Stimulated activated CD8-positive, alpha-beta memory T cell treated with anti-CD3 and anti-CD28 coated beads, Interleukin-7, amount 100 ng/mL, for 48 hours (primary cell): ENCODE data around the gene OR2T3.
"Not testable (repeated sequence)": the region's sequence is repeated elsewhere in the genome, so short reads cannot be mapped to it uniquely, and the experiment has no call there.

Experiments
- DNase-seq, 2 donors: peaks; one replicate each; pipeline ENCODE4 v3.0.0-alpha.2; 2020; ENCODE audit warnings: low read depth in 1 of 2; ENCODE audit errors: extremely low read depth in 1 of 2

OR2T3 gene

DNA sequence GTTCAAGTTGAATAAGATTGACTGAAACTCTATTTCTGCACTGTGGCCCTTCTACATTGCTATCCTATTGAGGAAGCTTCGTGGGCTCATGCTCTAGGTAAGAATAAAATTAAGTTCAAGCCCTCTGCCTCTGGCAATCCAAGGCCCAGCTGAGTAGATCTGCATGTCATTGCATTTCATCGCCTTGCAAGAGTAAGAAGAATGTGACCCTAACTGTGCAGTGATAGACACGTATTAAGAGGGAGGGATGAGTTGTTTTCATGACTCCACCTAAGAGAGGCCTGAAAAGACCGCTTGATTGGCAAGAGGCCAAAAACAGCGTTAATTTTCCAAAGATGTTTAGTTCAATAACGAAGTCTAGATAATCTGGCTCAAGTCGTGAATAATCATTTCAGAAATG lies 14.0 kb upstream of the OR2T3 start:
- DNase-seq: not testable (repeated sequence)

DNA sequence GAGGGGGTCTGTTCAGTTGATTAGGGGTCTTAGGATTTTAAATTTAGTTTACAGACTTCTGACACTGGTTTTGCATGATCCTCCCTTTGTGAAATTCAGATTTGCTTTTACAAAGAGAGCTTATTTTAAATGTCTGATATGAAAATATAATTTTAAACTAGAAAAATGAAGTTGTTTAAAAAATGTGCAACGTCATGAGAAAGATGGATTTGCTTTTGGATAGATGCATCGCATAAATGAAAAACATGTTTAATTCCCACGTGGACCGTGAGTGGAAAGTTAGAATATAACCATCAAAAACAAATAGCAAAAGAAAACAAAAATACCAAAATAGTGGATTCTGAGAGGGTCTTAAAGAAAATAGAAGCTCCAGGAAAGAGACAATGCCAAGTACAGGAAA lies 2.0 kb upstream of the OR2T3 start:
- no peak for DNase-seq

DNA sequence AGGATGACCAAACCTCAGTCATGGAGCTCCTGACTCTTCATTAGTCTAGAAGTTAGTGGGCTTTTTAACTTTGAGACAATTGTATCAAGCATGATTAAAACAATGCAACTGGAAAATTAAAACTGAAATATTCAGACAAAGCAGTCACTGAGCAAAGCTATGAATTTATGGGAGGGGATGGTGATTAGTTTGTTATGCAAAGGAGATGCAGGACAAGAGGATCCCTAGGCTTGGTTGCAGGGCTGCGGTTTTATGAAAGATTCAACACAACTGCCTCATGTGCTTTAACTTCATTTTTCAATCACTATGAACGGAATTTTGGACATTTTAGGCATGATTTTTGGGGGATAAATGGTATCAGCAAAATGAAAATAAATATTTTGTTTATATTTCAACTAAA lies 1.0 kb upstream of the OR2T3 start:
- not testable (repeated sequence) for DNase-seq

DNA sequence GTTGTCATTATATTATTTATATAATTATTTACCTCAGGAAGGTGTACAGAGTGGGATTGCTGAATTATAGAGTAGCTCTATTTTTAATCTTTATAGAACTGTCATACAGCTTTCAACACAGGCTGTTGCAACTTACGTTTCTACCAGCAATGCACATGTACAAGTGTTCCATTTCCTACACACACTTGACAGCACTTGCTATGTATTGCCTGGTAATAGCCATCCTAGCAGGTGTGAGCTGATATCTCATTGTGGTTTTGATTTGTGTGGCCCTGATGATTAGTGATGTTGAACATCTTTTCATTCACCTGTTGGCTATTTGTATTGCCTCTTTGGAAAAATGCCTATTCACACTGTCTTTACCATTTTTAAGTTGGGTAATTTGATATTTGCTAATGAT lies 2.5 kb downstream of the OR2T3 start:
- not testable (repeated sequence) for DNase-seq

DNA sequence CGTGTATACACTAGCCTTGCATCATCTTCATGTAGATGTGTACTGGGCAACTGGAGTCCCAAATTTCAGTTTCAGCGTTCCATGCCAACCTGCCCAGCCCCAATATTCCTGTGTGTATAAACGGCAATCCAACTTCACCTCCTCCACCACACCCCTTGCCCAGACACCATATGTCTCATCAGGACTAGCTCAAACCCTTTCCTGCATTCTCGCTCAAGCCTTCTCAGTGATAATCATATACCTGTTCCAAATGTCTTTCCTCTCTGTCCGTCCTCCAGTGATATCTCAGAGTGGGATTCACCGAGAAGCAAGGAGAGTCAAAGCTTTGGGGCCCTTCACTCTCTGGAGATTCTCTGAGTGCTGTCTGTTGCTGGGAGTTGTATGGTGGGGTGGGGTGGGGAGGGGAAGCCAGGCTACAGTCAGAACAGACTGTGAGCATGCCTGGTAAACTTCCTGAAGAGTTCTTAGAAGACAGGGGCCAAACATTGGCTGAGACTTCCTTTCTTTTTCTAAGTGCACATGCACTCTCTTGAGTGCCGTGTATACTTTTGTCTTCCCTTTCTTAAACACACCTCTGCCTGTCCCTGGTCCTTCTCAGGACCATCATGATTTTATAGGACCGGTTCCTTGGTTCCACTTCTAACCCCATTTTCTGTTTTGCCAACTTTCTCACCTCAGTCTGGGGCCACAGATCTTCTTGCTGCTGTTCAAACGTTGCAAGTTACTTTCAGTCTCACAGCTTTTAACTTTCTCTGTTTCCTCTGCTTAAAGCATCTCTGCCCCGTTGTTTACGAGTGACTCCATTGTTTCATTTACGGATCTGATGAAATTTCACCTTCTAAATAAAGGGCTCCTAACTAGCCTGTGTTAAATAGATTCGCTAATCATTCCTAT lies 8.8 kb downstream of the OR2T3 start:
- not testable (repeated sequence) for DNase-seq

DNA sequence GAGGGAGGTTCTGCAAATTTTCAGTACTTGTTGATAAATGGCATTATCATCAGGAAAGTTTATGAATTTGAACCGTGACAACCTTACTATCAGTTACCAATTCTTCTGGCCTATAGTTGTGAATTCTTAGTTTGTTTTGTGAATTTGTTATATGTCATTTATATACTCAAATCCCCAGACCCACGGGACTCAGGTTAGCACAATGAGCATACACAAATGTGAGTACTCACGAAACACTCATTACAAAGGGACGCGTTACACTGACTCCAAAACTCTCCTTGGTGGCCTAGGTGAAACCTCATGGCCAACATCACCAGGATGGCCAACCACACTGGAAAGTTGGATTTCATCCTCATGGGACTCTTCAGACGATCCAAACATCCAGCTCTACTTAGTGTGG lies 15.1 kb downstream of the OR2T3 start, which contains the start of gene OR2T5:
OR2T5 (plus strand) TSS at position 301 of the 400 bp plus-strand sequence; CDS start at position 301, 0 bp downstream.
- DNase-seq: not testable (repeated sequence)

DNA sequence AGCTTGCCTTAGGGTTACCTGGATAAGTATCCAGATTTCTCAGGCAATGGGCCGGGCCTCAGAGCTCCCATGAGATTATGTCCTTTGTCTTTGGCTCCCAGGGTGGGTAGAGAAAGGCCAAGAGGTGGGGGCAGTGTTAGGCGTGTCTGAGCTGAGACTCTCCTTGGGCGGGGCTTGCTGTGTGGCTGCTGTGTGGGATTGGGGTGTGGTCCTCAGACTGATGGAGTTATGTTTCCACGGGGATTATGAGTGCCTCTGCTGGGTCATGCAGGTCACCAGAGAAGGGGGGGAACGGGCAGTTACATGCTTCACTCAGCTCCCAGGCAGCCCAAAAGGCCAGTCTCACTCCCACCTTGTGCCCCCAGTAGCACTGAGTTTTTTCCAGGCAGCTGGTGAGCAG lies 23.5 kb downstream of the OR2T3 start:
- not testable (repeated sequence) for DNase-seq

DNA sequence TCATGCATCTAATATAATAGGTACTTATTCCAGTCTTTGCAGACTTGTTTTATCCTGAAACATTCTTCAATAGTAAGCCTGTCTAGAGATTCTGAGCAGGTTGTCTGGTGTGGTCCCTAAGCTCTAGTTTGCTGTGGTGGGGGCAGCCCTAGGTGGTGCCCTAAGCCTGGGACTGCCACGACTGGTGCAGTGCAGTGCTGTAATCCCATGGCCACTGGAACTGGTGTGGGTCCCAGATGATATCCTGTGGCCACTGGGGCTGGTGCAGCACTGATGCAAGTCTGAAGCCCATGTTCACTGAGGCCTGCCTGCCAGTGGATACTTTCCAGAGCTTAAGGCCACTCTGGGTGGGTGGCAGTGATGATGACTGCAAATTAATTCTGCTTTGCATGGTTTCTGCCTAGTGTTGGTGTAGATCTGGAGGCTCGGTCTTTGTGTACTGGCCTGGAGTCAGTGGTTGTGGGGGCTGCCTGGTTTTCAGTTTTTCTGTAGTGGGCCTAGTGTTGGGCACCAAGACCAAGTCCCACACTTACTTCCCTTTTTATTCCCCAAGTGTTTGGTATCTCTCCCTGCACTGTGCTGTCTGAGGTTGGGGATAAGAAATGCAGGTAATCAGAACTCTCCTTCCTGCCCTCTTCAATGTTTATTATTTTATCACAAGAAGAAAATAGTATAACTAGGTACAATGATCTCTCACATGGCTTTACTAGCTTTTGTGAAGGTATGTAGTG lies 27.3 kb downstream of the OR2T3 start:
- not testable (repeated sequence) for DNase-seq

DNA sequence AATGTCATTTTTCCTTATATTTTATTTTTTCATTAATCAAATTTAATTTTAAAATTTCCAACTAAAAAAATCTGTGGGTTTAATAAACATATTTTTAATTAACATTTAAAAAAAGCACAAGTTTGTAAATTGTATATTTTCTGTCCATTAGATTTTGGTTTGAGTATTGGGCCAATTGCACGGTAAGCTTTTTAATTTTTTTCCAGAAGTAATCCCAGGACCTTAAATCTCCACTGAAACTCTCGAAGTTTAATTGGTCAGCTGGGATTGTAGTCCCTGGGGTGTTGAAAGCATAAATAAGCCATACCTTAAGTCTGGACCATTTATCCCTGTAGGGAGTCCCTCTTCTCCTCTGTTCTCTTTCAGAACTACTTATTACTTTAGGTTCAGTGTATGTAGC lies 34.6 kb downstream of the OR2T3 start, which contains the start of gene OR2G6:
OR2G6 (plus strand) TSS at position 301 of the 400 bp plus-strand sequence. CDS start 13,574 bp downstream, outside the sequence.
- not testable (repeated sequence) for DNase-seq

DNA sequence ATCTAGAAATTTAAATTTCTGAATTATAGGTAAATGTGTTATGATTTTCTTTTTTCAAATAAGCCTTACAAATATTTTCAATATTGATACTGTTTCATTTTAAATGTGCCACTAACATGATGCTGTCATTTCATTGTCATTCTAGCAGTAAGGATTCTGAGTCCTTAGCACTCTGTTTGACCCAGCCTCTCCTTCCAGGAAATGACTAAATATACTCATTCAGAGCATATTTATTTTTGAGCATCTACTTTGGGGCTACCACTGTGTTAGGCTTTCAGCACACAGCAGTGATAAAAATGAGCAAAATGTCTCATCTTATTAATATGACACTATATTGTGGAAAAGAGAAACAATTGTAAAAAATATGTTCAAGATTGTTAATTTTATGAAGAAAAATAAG lies 37.1 kb downstream of the OR2T3 start:
- DNase-seq: not testable (repeated sequence)

DNA sequence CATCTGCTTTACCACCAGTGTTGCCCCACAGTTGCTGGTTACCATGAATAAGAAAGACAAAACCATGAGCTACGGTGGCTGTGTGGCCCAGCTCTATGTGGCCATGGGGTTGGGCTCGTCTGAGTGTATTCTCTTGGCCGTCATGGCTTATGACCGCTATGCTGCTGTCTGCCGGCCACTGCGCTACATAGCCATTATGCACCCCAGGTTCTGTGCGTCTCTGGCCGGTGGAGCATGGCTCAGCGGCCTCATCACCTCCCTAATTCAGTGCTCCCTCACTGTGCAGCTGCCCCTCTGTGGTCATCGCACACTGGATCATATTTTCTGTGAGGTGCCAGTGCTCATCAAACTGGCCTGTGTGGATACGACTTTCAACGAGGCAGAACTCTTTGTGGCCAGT lies 48.7 kb downstream of the OR2T3 start:
- no peak for DNase-seq
